Activated CD4-positive, alpha-beta memory T cell treated with anti-CD3 and anti-CD28 coated beads for 36 hours (primary cell): ENCODE data around the gene EMX1. TPM values are rescaled to one million over a fixed set of nuclear protein-coding genes. Genes with fewer than 3 reads are reported as not detected.

Source experiments
- CTCF ChIA-PET: fragments of 350-600 bp; sonication (Branson Sonifier 250); formaldehyde crosslinking; loops from one replicate; lab custom pipeline; 2021; ENCODE audit warnings: antibody characterized with exemption, inconsistent platforms; lab: Charles Lee
- POLR2A ChIA-PET: fragments of 350-600 bp; sonication (Branson Sonifier 250); formaldehyde crosslinking; loops from one replicate; lab custom pipeline; 2021; ENCODE audit warnings: antibody characterized with exemption; lab: Charles Lee
- DNase-seq: peaks from one replicate; pipeline ENCODE4 v3.0.0-alpha.2; 2020
- H3K27ac Mint-ChIP-seq: one replicate; pipeline ENCODE4 v1.8.0; 2021; ENCODE audit warnings: mixed read lengths
- H3K27me3 Mint-ChIP-seq: one replicate; pipeline ENCODE4 v1.8.0; 2021; ENCODE audit warnings: mixed read lengths
- H3K36me3 Mint-ChIP-seq: one replicate; pipeline ENCODE4 v1.8.0; 2021; ENCODE audit warnings: mixed read lengths
- H3K4me1 Mint-ChIP-seq: one replicate; pipeline ENCODE4 v1.8.0; 2021; ENCODE audit warnings: low read depth, mixed read lengths
- H3K4me3 Mint-ChIP-seq: one replicate; pipeline ENCODE4 v1.8.0; 2021; ENCODE audit warnings: mild to moderate bottlenecking, mixed read lengths
- H3K9me3 Mint-ChIP-seq: one replicate; pipeline ENCODE4 v1.8.0; 2021; ENCODE audit warnings: mixed read lengths
- intact Hi-C: fragments of 100-400 bp; cut with micrococcal nuclease; formaldehyde crosslinking; loops from one replicate; pipeline ENCODE4 v1.15.1; 2023
- total RNA-seq, 2 experiments: library from RNA; stranded (reverse); gene quantifications; one replicate each; pipeline ENCODE4 v1.2.3, GENCODE V29; 2021

The EMX1 gene
- not detected for total RNA-seq

GRCh38 chr2:72917138-72917876 lies at the start of gene EMX1:
Gene EMX1, plus strand, starts transcription at chr2:72917519. Its CDS starts 334 bp downstream, at chr2:72917853.
- ChIA-PET CTCF (interaction anchor here (0.9 to 2.0 kb wide), 8 partner anchors 10 to 767 kb away, joined by 3 to 14 read pairs (median 8); partner anchors contain the start of gene SPR), POLR2A (interaction anchor here (1.0 kb wide), 1 partner anchor 53 kb away, joined by 3 read pairs; no protein-coding TSS in a partner anchor)
- intact Hi-C loops: loop anchor here (5.0 kb wide), 2 partner anchors 55 to 770 kb away; partner anchors contain the start of gene CYP26B1
- DNase-seq: peak; percentile 68
- Mint-ChIP-seq H3K36me3 (no peaks in the 10 kb centered on the region), H3K27ac (no peak within 1 kb of the TSS), H3K9me3 (no peaks in the 10 kb centered on the region), H3K4me3 (peak within 1 kb of the TSS; percentile 66), H3K27me3 (peaks cover 73% of the 10 kb centered on the region), H3K4me1 (peaks cover 26% of the 10 kb centered on the region)

GRCh38 chr2:72871060-72871459 lies 46.3 kb upstream of the EMX1 start:
- no peaks in the 10 kb centered on the region for H3K36me3 Mint-ChIP-seq
- intact Hi-C loops: no loop called here
- ChIA-PET CTCF (interaction anchor here (0.8 to 1.0 kb wide), 2 partner anchors 17 to 25 kb away, joined by 3 to 4 read pairs; partner anchors contain the start of gene SPR), POLR2A (no interaction called here)
- H3K9me3 Mint-ChIP-seq: peaks cover 3% of the 10 kb centered on the region
- no peak for DNase-seq
- H3K4me3 Mint-ChIP-seq: no peak overlapping the region
- H3K27ac Mint-ChIP-seq: no peak overlapping the region
- peaks cover 27% of the 10 kb centered on the region for H3K27me3 Mint-ChIP-seq
- H3K4me1 Mint-ChIP-seq: no peaks in the 10 kb centered on the region

- peaks cover 3% of the 10 kb centered on the region for H3K9me3 Mint-ChIP-seq
Observed at GRCh38 chr2:72871880-72872279, 45.4 kb upstream of the EMX1 start.

GRCh38 chr2:72883356-72883962 lies 33.9 kb upstream of the EMX1 start:
- no peak overlapping the region for H3K4me3 Mint-ChIP-seq
- intact Hi-C loops: no loop called here
- peak; percentile 44 for DNase-seq
- POLR2A ChIA-PET: no interaction called here
- H3K4me1 Mint-ChIP-seq: peaks cover 11% of the 10 kb centered on the region
- H3K27me3 Mint-ChIP-seq: peaks cover 54% of the 10 kb centered on the region
- no peaks in the 10 kb centered on the region for H3K9me3 Mint-ChIP-seq
- CTCF ChIA-PET: interaction anchor here (1.3 to 2.0 kb wide), 3 partner anchors 9 to 294 kb away, joined by 5 to 13 read pairs (median 6); no protein-coding TSS in a partner anchor
- no peaks in the 10 kb centered on the region for H3K36me3 Mint-ChIP-seq
- H3K27ac Mint-ChIP-seq: no peak overlapping the region

More at GRCh38 chr2:72871880-72872279, 45.4 kb upstream of the EMX1 start:
- no peak overlapping the region for H3K27ac Mint-ChIP-seq
- no peaks in the 10 kb centered on the region for H3K36me3 Mint-ChIP-seq
- DNase-seq: no peak
- no peaks in the 10 kb centered on the region for H3K4me1 Mint-ChIP-seq
- ChIA-PET CTCF (interaction anchor here (1.0 to 1.6 kb wide), 2 partner anchors 12 to 16 kb away, joined by 3 to 4 read pairs; partner anchors contain the start of gene SPR), POLR2A (no interaction called here)
- no peak overlapping the region for H3K4me3 Mint-ChIP-seq
- intact Hi-C loops: no loop called here
- peaks cover 24% of the 10 kb centered on the region for H3K27me3 Mint-ChIP-seq

- POLR2A ChIA-PET: no interaction called here
- intact Hi-C loops: loop anchor here (1.0 to 2.0 kb wide), 2 partner anchors 24 to 115 kb away; no protein-coding TSS in a partner anchor
- H3K9me3 Mint-ChIP-seq: no peaks in the 10 kb centered on the region
Observed at GRCh38 chr2:72886505-72887031, 30.8 kb upstream of the EMX1 start.

GRCh38 chr2:72887032-72887739 lies 30.1 kb upstream of the EMX1 start, which contains the start of gene SPR:
Gene SPR, plus strand, starts transcription at chr2:72887408. Its CDS starts 25 bp downstream, at chr2:72887433.
- Mint-ChIP-seq H3K4me3 (peak within 1 kb of the TSS; percentile 69), H3K27me3 (peaks cover 63% of the 10 kb centered on the region), H3K27ac (no peak within 1 kb of the TSS), H3K36me3 (peaks cover 4% of the 10 kb centered on the region), H3K9me3 (no peaks in the 10 kb centered on the region), H3K4me1 (peaks cover 11% of the 10 kb centered on the region)
- peak; percentile 75 for DNase-seq
- ChIA-PET POLR2A (no interaction called here), CTCF (interaction anchor here (0.7 to 3.2 kb wide), 26 partner anchors 10 to 325 kb away, joined by 3 to 40 read pairs (median 4); partner anchors contain the start of gene EMX1)
- intact Hi-C loops: loop anchor here (1.0 to 2.0 kb wide), 2 partner anchors 24 to 116 kb away; no protein-coding TSS in a partner anchor

More at GRCh38 chr2:72886505-72887031, 30.8 kb upstream of the EMX1 start:
- H3K27ac Mint-ChIP-seq: no peak overlapping the region
- CTCF ChIA-PET: interaction anchor here (0.9 to 3.2 kb wide), 17 partner anchors 10 to 326 kb away, joined by 3 to 40 read pairs (median 10); partner anchors contain the start of gene EMX1
- peaks cover 1% of the 10 kb centered on the region for H3K36me3 Mint-ChIP-seq
- peak overlapping the region; percentile 51 for H3K4me3 Mint-ChIP-seq
- peaks cover 11% of the 10 kb centered on the region for H3K4me1 Mint-ChIP-seq
- DNase-seq: no peak
- H3K27me3 Mint-ChIP-seq: peaks cover 62% of the 10 kb centered on the region

GRCh38 chr2:72887740-72888437 lies 29.4 kb upstream of the EMX1 start:
- H3K9me3 Mint-ChIP-seq: no peaks in the 10 kb centered on the region
- CTCF ChIA-PET: interaction anchor here (0.6 to 3.2 kb wide), 28 partner anchors 8 to 325 kb away, joined by 3 to 40 read pairs (median 4); partner anchors contain the start of gene EMX1
- peaks cover 64% of the 10 kb centered on the region for H3K27me3 Mint-ChIP-seq
- no peak overlapping the region for H3K27ac Mint-ChIP-seq
- peak overlapping the region; percentile 69 for H3K4me3 Mint-ChIP-seq
- H3K36me3 Mint-ChIP-seq: peaks cover 4% of the 10 kb centered on the region
- H3K4me1 Mint-ChIP-seq: peaks cover 11% of the 10 kb centered on the region
- POLR2A ChIA-PET: no interaction called here
- peak; percentile 71 for DNase-seq
- intact Hi-C loops: loop anchor here (1.0 to 2.0 kb wide), 2 partner anchors 25 to 117 kb away; no protein-coding TSS in a partner anchor

GRCh38 chr2:72888438-72889202 lies 28.7 kb upstream of the EMX1 start:
- DNase-seq: no peak
- no peaks in the 10 kb centered on the region for H3K9me3 Mint-ChIP-seq
- H3K36me3 Mint-ChIP-seq: peaks cover 4% of the 10 kb centered on the region
- H3K27me3 Mint-ChIP-seq: peaks cover 66% of the 10 kb centered on the region
- ChIA-PET CTCF (interaction anchor here (0.6 to 3.2 kb wide), 21 partner anchors 9 to 324 kb away, joined by 3 to 40 read pairs (median 6); partner anchors contain the start of gene EMX1), POLR2A (no interaction called here)
- intact Hi-C loops: no loop called here
- peak overlapping the region; percentile 8 for H3K4me3 Mint-ChIP-seq
- H3K4me1 Mint-ChIP-seq: peaks cover 11% of the 10 kb centered on the region
- no peak overlapping the region for H3K27ac Mint-ChIP-seq

- intact Hi-C loops: loop anchor here (5.0 kb wide), 2 partner anchors 182 to 322 kb away; partner anchors contain the start of genes SFXN5 and SMYD5
- H3K4me3 Mint-ChIP-seq: no peak overlapping the region
- POLR2A ChIA-PET: no interaction called here
- no peak for DNase-seq
- peaks cover 4% of the 10 kb centered on the region for H3K36me3 Mint-ChIP-seq
- CTCF ChIA-PET: interaction anchor here (0.8 to 1.5 kb wide), 3 partner anchors 9 to 87 kb away, joined by 3 to 5 read pairs (median 3); no protein-coding TSS in a partner anchor
- H3K27me3 Mint-ChIP-seq: peaks cover 62% of the 10 kb centered on the region
- peaks cover 11% of the 10 kb centered on the region for H3K4me1 Mint-ChIP-seq
- no peaks in the 10 kb centered on the region for H3K9me3 Mint-ChIP-seq
- H3K27ac Mint-ChIP-seq: no peak overlapping the region
Observed at GRCh38 chr2:72889991-72890390, 27.3 kb upstream of the EMX1 start.
